WTC11 (cell line): Measurements from ENCODE around the gene WDR90. TPM values are rescaled to one million over a fixed set of nuclear protein-coding genes. Genes with fewer than 3 reads are reported as not detected.

Experiments used
- ATAC-seq: fragments of 200-7000 bp; cut with Tn5 transposase; 2 replicates; pipeline ENCODE4 v1.10.0; 2021; ENCODE audit warnings: mild to moderate bottlenecking, moderate library complexity
- CTCF ChIA-PET: fragments of 300-600 bp; sonication (Branson Sonifier 250); formaldehyde crosslinking; loops from one replicate; lab custom pipeline; 2021; ENCODE audit warnings: antibody characterized with exemption; lab: Charles Lee
- POLR2A ChIA-PET: fragments of 350-600 bp; sonication (Branson Sonifier 250); formaldehyde crosslinking; loops from one replicate; lab custom pipeline; 2021; ENCODE audit warnings: antibody characterized with exemption; lab: Charles Lee
- DNase-seq: peaks from one replicate; pipeline ENCODE4 v3.0.0; 2021; ENCODE audit warnings: low spot score
- H3K27ac Mint-ChIP-seq: 2 replicates; pipeline ENCODE4 v1.8.0; 2021; ENCODE audit warnings: mixed read lengths
- H3K27me3 Mint-ChIP-seq: 2 replicates; pipeline ENCODE4 v1.8.0; 2021; ENCODE audit warnings: low read depth, mild to moderate bottlenecking, moderate library complexity, mixed read lengths
- H3K36me3 Mint-ChIP-seq: 2 replicates; pipeline ENCODE4 v1.8.0; 2021; ENCODE audit warnings: mixed read lengths
- H3K4me1 Mint-ChIP-seq: 2 replicates; pipeline ENCODE4 v1.8.0; 2022; ENCODE audit warnings: mixed read lengths
- H3K4me3 Mint-ChIP-seq: 2 replicates; pipeline ENCODE4 v1.8.0; 2021; ENCODE audit warnings: mild to moderate bottlenecking, moderate library complexity, mixed read lengths
- H3K9me3 Mint-ChIP-seq: 2 replicates; pipeline ENCODE4 v1.8.0; 2021; ENCODE audit warnings: mixed read lengths
- ATF1 ChIP-seq: sonication (generic); formaldehyde crosslinking; IDR thresholded peaks from 2 replicates; pipeline ENCODE4 v1.8.1; 2023; ENCODE audit warnings: mild to moderate bottlenecking, moderate library complexity, missing genetic modification reagents
- FOXJ3 ChIP-seq: sonication (generic); formaldehyde crosslinking; IDR thresholded peaks from 2 replicates; pipeline ENCODE4 v1.9.0; 2021; ENCODE audit warnings: missing genetic modification reagents, mild to moderate bottlenecking, borderline replicate concordance
- GTF2I ChIP-seq: fragments of 250-450 bp; sonication (Bioruptor Pico); conservative IDR thresholded peaks from 2 replicates; pipeline ENCODE4 v1.4.0; 2021; ENCODE audit warnings: mild to moderate bottlenecking
- MYBL2 ChIP-seq: sonication (generic); formaldehyde crosslinking; IDR thresholded peaks from 2 replicates; pipeline ENCODE4 v1.8.1; 2023; ENCODE audit warnings: mild to moderate bottlenecking, moderate library complexity, missing genetic modification reagents
- OVOL2 ChIP-seq: fragments of 250-450 bp; sonication (Bioruptor Pico); IDR thresholded peaks from 2 replicates; pipeline ENCODE4 v1.9.0; 2021; ENCODE audit warnings: mild to moderate bottlenecking, borderline replicate concordance
- RORB ChIP-seq: fragments of 250-450 bp; sonication (Bioruptor Pico); IDR thresholded peaks from 2 replicates; pipeline ENCODE4 v1.9.0; 2021; ENCODE audit warnings: mild to moderate bottlenecking
- SOX15 ChIP-seq: fragments of 250-450 bp; sonication (Bioruptor Pico); IDR thresholded peaks from 2 replicates; pipeline ENCODE4 v1.9.0; 2021; ENCODE audit warnings: mild to moderate bottlenecking
- SP1 ChIP-seq: sonication (generic); formaldehyde crosslinking; conservative IDR thresholded peaks from 2 replicates; pipeline ENCODE4 v1.8.1; 2022; ENCODE audit warnings: missing genetic modification reagents
- ZBTB43 ChIP-seq: sonication (generic); formaldehyde crosslinking; IDR thresholded peaks from 2 replicates; pipeline ENCODE4 v1.8.1; 2023; ENCODE audit warnings: mild to moderate bottlenecking, missing genetic modification reagents
- ZNF219 ChIP-seq: sonication (generic); formaldehyde crosslinking; IDR thresholded peaks from 2 replicates; pipeline ENCODE4 v1.8.0; 2023; ENCODE audit warnings: missing genetic modification reagents, mild to moderate bottlenecking, borderline replicate concordance
- ZNF263 ChIP-seq: sonication (generic); formaldehyde crosslinking; IDR thresholded peaks from 2 replicates; pipeline ENCODE4 v1.8.1; 2022; ENCODE audit warnings: low read depth, mild to moderate bottlenecking, moderate library complexity, missing genetic modification reagents
- total RNA-seq: library from RNA; stranded (reverse); gene quantifications from 3 replicates; pipeline ENCODE4 v1.2.3, GENCODE V29; 2021
- TF ChIP-seq, protein P1 (sequence below): sonication (generic); formaldehyde crosslinking; IDR thresholded peaks from 2 replicates; pipeline ENCODE4 v1.8.0; 2022; ENCODE audit warnings: missing genetic modification reagents
- TF ChIP-seq, protein P2 (sequence below): fragments of 250-450 bp; sonication (Bioruptor Pico); IDR thresholded peaks from 2 replicates; pipeline ENCODE4 v1.9.0; 2021; ENCODE audit warnings: mild to moderate bottlenecking, borderline replicate concordance
- TF ChIP-seq, protein P3 (sequence below): sonication (generic); formaldehyde crosslinking; IDR thresholded peaks from 2 replicates; pipeline ENCODE4 v1.8.0; 2022; ENCODE audit warnings: mild to moderate bottlenecking, missing genetic modification reagents
- TF ChIP-seq, protein P4 (sequence below): sonication (generic); formaldehyde crosslinking; IDR thresholded peaks from 2 replicates; pipeline ENCODE4 v1.8.1; 2023; ENCODE audit warnings: mild to moderate bottlenecking, missing genetic modification reagents, borderline replicate concordance
- TF ChIP-seq, protein P5 (sequence below): sonication (generic); formaldehyde crosslinking; conservative IDR thresholded peaks from 2 replicates; pipeline ENCODE4 v1.8.1; 2022; ENCODE audit warnings: mild to moderate bottlenecking, missing genetic modification reagents
- TF ChIP-seq, protein P6 (sequence below): sonication (generic); formaldehyde crosslinking; IDR thresholded peaks from 2 replicates; pipeline ENCODE4 v1.8.1; 2022; ENCODE audit warnings: low read depth, mild to moderate bottlenecking, moderate library complexity, missing genetic modification reagents, borderline replicate concordance

Gene WDR90
- total RNA-seq, 1 experiment from 2014 or later: 75.8 TPM

DNA sequence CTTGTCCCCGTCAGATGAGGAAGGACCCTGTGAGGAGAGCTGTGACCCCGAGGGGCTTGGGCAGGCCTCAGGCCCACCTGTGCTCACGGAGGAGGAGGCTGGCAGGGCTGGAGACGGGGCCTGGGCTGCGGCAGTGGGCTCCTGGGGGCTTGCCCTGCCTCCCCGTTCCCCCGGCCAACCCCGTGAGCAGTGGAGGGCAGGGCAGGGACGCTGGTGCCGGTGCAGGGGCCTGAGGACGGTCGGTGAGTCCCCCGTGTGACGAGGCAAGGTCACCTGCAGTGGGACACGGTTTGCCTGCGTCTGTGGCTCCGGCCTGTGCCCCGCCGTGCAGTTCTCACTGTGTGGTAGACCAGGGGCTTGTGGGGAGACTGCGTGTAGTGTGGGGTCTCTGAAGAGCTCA is 10.5 kb downstream of the WDR90 start (continued):
- TF ChIP-seq, protein P1, sequence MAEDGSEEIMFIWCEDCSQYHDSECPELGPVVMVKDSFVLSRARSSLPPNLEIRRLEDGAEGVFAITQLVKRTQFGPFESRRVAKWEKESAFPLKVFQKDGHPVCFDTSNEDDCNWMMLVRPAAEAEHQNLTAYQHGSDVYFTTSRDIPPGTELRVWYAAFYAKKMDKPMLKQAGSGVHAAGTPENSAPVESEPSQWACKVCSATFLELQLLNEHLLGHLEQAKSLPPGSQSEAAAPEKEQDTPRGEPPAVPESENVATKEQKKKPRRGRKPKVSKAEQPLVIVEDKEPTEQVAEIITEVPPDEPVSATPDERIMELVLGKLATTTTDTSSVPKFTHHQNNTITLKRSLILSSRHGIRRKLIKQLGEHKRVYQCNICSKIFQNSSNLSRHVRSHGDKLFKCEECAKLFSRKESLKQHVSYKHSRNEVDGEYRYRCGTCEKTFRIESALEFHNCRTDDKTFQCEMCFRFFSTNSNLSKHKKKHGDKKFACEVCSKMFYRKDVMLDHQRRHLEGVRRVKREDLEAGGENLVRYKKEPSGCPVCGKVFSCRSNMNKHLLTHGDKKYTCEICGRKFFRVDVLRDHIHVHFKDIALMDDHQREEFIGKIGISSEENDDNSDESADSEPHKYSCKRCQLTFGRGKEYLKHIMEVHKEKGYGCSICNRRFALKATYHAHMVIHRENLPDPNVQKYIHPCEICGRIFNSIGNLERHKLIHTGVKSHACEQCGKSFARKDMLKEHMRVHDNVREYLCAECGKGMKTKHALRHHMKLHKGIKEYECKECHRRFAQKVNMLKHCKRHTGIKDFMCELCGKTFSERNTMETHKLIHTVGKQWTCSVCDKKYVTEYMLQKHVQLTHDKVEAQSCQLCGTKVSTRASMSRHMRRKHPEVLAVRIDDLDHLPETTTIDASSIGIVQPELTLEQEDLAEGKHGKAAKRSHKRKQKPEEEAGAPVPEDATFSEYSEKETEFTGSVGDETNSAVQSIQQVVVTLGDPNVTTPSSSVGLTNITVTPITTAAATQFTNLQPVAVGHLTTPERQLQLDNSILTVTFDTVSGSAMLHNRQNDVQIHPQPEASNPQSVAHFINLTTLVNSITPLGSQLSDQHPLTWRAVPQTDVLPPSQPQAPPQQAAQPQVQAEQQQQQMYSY (CRISPR knock-in tag): no peak
- TF ChIP-seq SOX15 (CRISPR knock-in tag) (no peak), SP1 (CRISPR knock-in tag) (no peak)
- TF ChIP-seq, protein P2, sequence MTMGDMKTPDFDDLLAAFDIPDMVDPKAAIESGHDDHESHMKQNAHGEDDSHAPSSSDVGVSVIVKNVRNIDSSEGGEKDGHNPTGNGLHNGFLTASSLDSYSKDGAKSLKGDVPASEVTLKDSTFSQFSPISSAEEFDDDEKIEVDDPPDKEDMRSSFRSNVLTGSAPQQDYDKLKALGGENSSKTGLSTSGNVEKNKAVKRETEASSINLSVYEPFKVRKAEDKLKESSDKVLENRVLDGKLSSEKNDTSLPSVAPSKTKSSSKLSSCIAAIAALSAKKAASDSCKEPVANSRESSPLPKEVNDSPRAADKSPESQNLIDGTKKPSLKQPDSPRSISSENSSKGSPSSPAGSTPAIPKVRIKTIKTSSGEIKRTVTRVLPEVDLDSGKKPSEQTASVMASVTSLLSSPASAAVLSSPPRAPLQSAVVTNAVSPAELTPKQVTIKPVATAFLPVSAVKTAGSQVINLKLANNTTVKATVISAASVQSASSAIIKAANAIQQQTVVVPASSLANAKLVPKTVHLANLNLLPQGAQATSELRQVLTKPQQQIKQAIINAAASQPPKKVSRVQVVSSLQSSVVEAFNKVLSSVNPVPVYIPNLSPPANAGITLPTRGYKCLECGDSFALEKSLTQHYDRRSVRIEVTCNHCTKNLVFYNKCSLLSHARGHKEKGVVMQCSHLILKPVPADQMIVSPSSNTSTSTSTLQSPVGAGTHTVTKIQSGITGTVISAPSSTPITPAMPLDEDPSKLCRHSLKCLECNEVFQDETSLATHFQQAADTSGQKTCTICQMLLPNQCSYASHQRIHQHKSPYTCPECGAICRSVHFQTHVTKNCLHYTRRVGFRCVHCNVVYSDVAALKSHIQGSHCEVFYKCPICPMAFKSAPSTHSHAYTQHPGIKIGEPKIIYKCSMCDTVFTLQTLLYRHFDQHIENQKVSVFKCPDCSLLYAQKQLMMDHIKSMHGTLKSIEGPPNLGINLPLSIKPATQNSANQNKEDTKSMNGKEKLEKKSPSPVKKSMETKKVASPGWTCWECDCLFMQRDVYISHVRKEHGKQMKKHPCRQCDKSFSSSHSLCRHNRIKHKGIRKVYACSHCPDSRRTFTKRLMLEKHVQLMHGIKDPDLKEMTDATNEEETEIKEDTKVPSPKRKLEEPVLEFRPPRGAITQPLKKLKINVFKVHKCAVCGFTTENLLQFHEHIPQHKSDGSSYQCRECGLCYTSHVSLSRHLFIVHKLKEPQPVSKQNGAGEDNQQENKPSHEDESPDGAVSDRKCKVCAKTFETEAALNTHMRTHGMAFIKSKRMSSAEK: no peak

DNA sequence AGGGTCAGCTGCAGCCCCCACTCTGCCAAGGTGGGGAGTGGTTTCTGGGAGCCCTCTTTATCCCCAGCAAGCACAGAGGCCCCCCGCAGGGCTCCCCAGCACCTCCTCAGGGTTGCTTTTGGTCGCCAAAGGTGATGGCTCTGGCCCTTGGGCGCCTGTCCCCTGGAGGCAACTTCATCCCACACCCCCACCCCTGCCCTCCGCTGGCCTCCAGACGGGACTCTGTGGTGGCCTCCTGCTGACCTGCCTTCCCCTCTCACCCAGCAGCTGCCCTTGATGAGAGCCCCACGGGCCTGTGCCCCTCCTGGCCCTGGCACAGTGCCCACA is 10.9 kb downstream of the WDR90 start:
- H3K27me3 Mint-ChIP-seq: no peaks in the 10 kb centered on the region
- H3K4me1 Mint-ChIP-seq: peaks cover 4% of the 10 kb centered on the region
- H3K9me3 Mint-ChIP-seq: no peaks in the 10 kb centered on the region
- H3K27ac Mint-ChIP-seq: no peak overlapping the region
- CTCF ChIA-PET: interaction anchor here (0.5 to 3.3 kb wide), 26 partner anchors 11 to 1363 kb away, joined by 3 to 54 read pairs (median 4); partner anchors contain the start of genes AXIN1, CAPN15, CCDC78 and METTL26
- POLR2A ChIA-PET: interaction anchor here (1.0 to 1.4 kb wide), 2 partner anchors 11 to 22 kb away, joined by 3 to 5 read pairs; partner anchors contain the start of gene WDR90
- H3K4me3 Mint-ChIP-seq: no peak overlapping the region
- DNase-seq (no peak), ATAC-seq (no peak)
- H3K36me3 Mint-ChIP-seq: no peaks in the 10 kb centered on the region
- TF ChIP-seq OVOL2: no peak

GRCh38 chr16:660459-661183 is 11.5 kb downstream of the WDR90 start:
- no peak overlapping the region for H3K27ac Mint-ChIP-seq
- no peak overlapping the region; the same call in 1 of the 2 replicates for H3K4me3 Mint-ChIP-seq
- no peaks in the 10 kb centered on the region for H3K27me3 Mint-ChIP-seq
- ChIA-PET CTCF (interaction anchor here (0.5 to 3.3 kb wide), 31 partner anchors 11 to 1362 kb away, joined by 3 to 54 read pairs (median 4); partner anchors contain the start of genes AXIN1, CAPN15, CCDC78 and METTL26), POLR2A (interaction anchor here (1.0 to 1.4 kb wide), 2 partner anchors 11 to 22 kb away, joined by 3 to 5 read pairs; partner anchors contain the start of gene WDR90)
- ATAC-seq (peak; percentile 95), DNase-seq (peak; percentile 93)
- H3K36me3 Mint-ChIP-seq: no peaks in the 10 kb centered on the region
- peaks cover 4% of the 10 kb centered on the region for H3K4me1 Mint-ChIP-seq
- H3K9me3 Mint-ChIP-seq: no peaks in the 10 kb centered on the region
- TF ChIP-seq, protein P3, sequence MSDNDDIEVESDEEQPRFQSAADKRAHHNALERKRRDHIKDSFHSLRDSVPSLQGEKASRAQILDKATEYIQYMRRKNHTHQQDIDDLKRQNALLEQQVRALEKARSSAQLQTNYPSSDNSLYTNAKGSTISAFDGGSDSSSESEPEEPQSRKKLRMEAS (CRISPR knock-in tag): no peak
- TF ChIP-seq ATF1 (CRISPR knock-in tag): no peak
- no peak for TF ChIP-seq GTF2I (CRISPR knock-in tag)
- TF ChIP-seq RORB: no peak
- no peak for TF ChIP-seq ZNF263 (CRISPR knock-in tag)
- no peak for TF ChIP-seq ZNF219
- TF ChIP-seq MYBL2 (CRISPR knock-in tag): no peak
- TF ChIP-seq, protein P4, sequence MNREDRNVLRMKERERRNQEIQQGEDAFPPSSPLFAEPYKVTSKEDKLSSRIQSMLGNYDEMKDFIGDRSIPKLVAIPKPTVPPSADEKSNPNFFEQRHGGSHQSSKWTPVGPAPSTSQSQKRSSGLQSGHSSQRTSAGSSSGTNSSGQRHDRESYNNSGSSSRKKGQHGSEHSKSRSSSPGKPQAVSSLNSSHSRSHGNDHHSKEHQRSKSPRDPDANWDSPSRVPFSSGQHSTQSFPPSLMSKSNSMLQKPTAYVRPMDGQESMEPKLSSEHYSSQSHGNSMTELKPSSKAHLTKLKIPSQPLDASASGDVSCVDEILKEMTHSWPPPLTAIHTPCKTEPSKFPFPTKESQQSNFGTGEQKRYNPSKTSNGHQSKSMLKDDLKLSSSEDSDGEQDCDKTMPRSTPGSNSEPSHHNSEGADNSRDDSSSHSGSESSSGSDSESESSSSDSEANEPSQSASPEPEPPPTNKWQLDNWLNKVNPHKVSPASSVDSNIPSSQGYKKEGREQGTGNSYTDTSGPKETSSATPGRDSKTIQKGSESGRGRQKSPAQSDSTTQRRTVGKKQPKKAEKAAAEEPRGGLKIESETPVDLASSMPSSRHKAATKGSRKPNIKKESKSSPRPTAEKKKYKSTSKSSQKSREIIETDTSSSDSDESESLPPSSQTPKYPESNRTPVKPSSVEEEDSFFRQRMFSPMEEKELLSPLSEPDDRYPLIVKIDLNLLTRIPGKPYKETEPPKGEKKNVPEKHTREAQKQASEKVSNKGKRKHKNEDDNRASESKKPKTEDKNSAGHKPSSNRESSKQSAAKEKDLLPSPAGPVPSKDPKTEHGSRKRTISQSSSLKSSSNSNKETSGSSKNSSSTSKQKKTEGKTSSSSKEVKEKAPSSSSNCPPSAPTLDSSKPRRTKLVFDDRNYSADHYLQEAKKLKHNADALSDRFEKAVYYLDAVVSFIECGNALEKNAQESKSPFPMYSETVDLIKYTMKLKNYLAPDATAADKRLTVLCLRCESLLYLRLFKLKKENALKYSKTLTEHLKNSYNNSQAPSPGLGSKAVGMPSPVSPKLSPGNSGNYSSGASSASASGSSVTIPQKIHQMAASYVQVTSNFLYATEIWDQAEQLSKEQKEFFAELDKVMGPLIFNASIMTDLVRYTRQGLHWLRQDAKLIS (CRISPR knock-in tag): no peak
- TF ChIP-seq, protein P5, sequence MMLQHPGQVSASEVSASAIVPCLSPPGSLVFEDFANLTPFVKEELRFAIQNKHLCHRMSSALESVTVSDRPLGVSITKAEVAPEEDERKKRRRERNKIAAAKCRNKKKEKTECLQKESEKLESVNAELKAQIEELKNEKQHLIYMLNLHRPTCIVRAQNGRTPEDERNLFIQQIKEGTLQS: no peak
- TF ChIP-seq, protein P6, sequence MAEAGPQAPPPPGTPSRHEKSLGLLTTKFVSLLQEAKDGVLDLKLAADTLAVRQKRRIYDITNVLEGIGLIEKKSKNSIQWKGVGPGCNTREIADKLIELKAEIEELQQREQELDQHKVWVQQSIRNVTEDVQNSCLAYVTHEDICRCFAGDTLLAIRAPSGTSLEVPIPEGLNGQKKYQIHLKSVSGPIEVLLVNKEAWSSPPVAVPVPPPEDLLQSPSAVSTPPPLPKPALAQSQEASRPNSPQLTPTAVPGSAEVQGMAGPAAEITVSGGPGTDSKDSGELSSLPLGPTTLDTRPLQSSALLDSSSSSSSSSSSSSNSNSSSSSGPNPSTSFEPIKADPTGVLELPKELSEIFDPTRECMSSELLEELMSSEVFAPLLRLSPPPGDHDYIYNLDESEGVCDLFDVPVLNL (CRISPR knock-in tag): no peak
- no peak for TF ChIP-seq FOXJ3 (CRISPR knock-in tag)
- peak; percentile 39; the same call in 1 of the 2 replicates for TF ChIP-seq SP1 (CRISPR knock-in tag)
- TF ChIP-seq ZBTB43: no peak
